Natural killer cell (primary cell): ENCODE measurements around the gene MBP. TPM values are rescaled to one million over a fixed set of nuclear protein-coding genes. Genes with fewer than 3 reads are reported as not detected.

Experiments used
- ATAC-seq, 3 donors: fragments of 150-1000 bp in 2 of 3; fragments of 200-7000 bp in 1 of 3; cut with Tn5 transposase; 1 replicate in 1 of 3; 2 replicates in 2 of 3; pipeline ENCODE4 v1.10.0; 2021; ENCODE audit warnings: mild to moderate bottlenecking in 2 of 3, moderate library complexity in 2 of 3
- DNase-seq, 2 donors: peaks; one replicate each; pipeline versions ENCODE4 v3.0.0 to v3.0.0-alpha.2; 2013 to 2021; ENCODE audit warnings: mixed read lengths in 1 of 2
- H3K27ac ChIP-seq: one replicate; pipeline ENCODE4 v1.5.1; 2013; ENCODE audit warnings: mild to moderate bottlenecking, low read length
- H3K27me3 ChIP-seq: one replicate; pipeline ENCODE4 v1.6.1; 2013; ENCODE audit warnings: low read length; ENCODE audit not compliant: control insufficient read depth, insufficient read depth
- H3K36me3 ChIP-seq: one replicate; pipeline ENCODE4 v1.6.1; 2013; ENCODE audit warnings: low read length; ENCODE audit not compliant: control insufficient read depth, insufficient read depth
- H3K4me1 ChIP-seq: one replicate; pipeline ENCODE4 v1.6.1; 2013; ENCODE audit warnings: low read length; ENCODE audit not compliant: control insufficient read depth, insufficient read depth
- H3K4me3 ChIP-seq: one replicate; pipeline ENCODE4 v1.5.1; 2013; ENCODE audit warnings: low read length
- H3K9me3 ChIP-seq: one replicate; pipeline ENCODE4 v1.6.1; 2013; ENCODE audit warnings: low read length; ENCODE audit not compliant: control insufficient read depth, insufficient read depth
- H3K27ac Mint-ChIP-seq, 2 donors: one replicate each; pipeline ENCODE4 v1.8.0; 2022; ENCODE audit warnings: mild to moderate bottlenecking in 2 of 2, mixed read lengths in 2 of 2, moderate library complexity in 1 of 2
- H3K27me3 Mint-ChIP-seq, 2 donors: one replicate each; pipeline ENCODE4 v1.8.0; 2022; ENCODE audit warnings: low read depth in 2 of 2, mixed read lengths in 2 of 2
- H3K36me3 Mint-ChIP-seq: one replicate; pipeline ENCODE4 v1.8.0; 2022; ENCODE audit warnings: mixed read lengths
- H3K4me1 Mint-ChIP-seq, 2 donors: one replicate each; pipeline ENCODE4 v1.8.0; 2022; ENCODE audit warnings: mixed read lengths in 2 of 2
- H3K4me3 Mint-ChIP-seq: one replicate; pipeline ENCODE4 v1.8.0; 2022; ENCODE audit warnings: mild to moderate bottlenecking, moderate library complexity, mixed read lengths
- H3K9me3 Mint-ChIP-seq, 2 donors: one replicate each; pipeline ENCODE4 v1.8.0; 2022; ENCODE audit warnings: mixed read lengths in 2 of 2
- CTCF ChIP-seq: fragments of 200-600 bp; IDR thresholded peaks from one replicate; pipeline ENCODE4 v1.8.0; 2022; ENCODE audit warnings: antibody characterized with exemption
- WGBS: methylation state at CpG from one replicate; pipeline ENCODE4 v1.1.7; 2013; ENCODE audit warnings: missing lambda C conversion rate; ENCODE audit not compliant: insufficient coverage; 5-methylcytosine and 5-hydroxymethylcytosine counted together
- intact Hi-C: fragments of 100-400 bp; cut with micrococcal nuclease; formaldehyde crosslinking; loops from one replicate; pipeline ENCODE4 v1.14.2; 2022
- total RNA-seq, 4 donors: library from RNA; stranded (reverse); fragments of 120-200 nt in 1 of 4; gene quantifications; one replicate each; pipeline versions ENCODE4 v1.2.3 to v1.2.4, GENCODE V29; 2013 to 2022

Gene MBP
- total RNA-seq, 3 donors from 2014 or later (not counting 1 experiment from before 2014, with no cell fraction given), result 183 to 344 (median 325) TPM

- no peak overlapping the region for H3K4me3 ChIP-seq
- no peak for DNase-seq
- intact Hi-C loops, result no loop called here
- H3K4me1 ChIP-seq, result peaks cover 3% of the 10 kb centered on the region
- no peaks in the 10 kb centered on the region for H3K9me3 ChIP-seq
- no peak for ATAC-seq
- WGBS, result 20% methylated on average over 1 of the region's 2 CpGs
- peaks cover 20% of the 10 kb centered on the region for H3K36me3 ChIP-seq
- H3K9me3 Mint-ChIP-seq, result no peaks in the 10 kb centered on the region
- H3K27ac Mint-ChIP-seq, result peak overlapping the region; percentile 25 to 33
- H3K27me3 ChIP-seq, result no peaks in the 10 kb centered on the region
- peaks cover 23 to 37% of the 10 kb centered on the region in 2 donors for H3K4me1 Mint-ChIP-seq
- H3K27me3 Mint-ChIP-seq, result no peaks in the 10 kb centered on the region
- TF ChIP-seq CTCF, result no peak
- H3K27ac ChIP-seq, result peak overlapping the region; percentile 11
- H3K4me3 Mint-ChIP-seq, result peak overlapping the region; percentile 2
- H3K36me3 Mint-ChIP-seq, result peaks cover 29% of the 10 kb centered on the region
Observed at GRCh38 chr18:76963936-76964335, 168.6 kb downstream of the MBP start.

DNA sequence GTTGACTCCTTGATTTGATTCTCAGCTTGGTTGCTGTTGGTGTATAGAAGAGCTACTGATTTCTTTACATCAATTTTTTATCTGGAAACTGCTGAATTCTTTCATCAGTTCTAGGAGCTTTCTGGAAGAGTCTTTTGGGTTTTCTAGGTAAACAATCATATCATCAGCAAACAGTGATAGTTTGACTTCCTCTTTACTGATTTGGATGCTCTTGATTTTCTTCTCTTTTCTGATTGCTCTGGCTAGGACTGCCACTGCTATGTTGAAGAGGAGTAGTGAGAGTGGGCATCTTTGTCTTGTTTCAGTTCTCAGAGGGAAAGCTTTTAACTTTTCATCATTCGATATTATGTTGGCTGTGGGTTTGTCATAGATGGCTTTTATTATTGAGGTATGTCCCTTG lies 169.7 kb downstream of the MBP start:
- Mint-ChIP-seq H3K27me3 (no peaks in the 10 kb centered on the region), H3K9me3 (no peaks in the 10 kb centered on the region), H3K27ac (peak overlapping the region in 1 of 2 donors; percentile 25), H3K4me1 (peaks cover 23 to 37% of the 10 kb centered on the region in 2 donors), H3K36me3 (peaks cover 29% of the 10 kb centered on the region), H3K4me3 (no peak overlapping the region)
- H3K4me3 ChIP-seq, result no peak overlapping the region
- DNase-seq (no peak), ATAC-seq (no peak)
- no peak overlapping the region for H3K27ac ChIP-seq
- WGBS, result 100% methylated on average over 1 of the region's 1 CpG
- H3K27me3 ChIP-seq, result no peaks in the 10 kb centered on the region
- peaks cover 3% of the 10 kb centered on the region for H3K4me1 ChIP-seq
- no peaks in the 10 kb centered on the region for H3K9me3 ChIP-seq
- intact Hi-C loops, result no loop called here
- peaks cover 20% of the 10 kb centered on the region for H3K36me3 ChIP-seq
- no peak for TF ChIP-seq CTCF

GRCh38 chr18:76960528-76961035 lies 172.0 kb downstream of the MBP start:
- no peak for TF ChIP-seq CTCF
- Mint-ChIP-seq H3K27me3 (no peaks in the 10 kb centered on the region), H3K27ac (no peak overlapping the region), H3K4me3 (no peak overlapping the region), H3K36me3 (peaks cover 29% of the 10 kb centered on the region), H3K9me3 (no peaks in the 10 kb centered on the region), H3K4me1 (peaks cover 37 to 44% of the 10 kb centered on the region in 2 donors)
- ATAC-seq (peak in 1 of 3 donors; percentile 27), DNase-seq (no peak)
- H3K4me1 ChIP-seq, result no peaks in the 10 kb centered on the region
- intact Hi-C loops, result no loop called here
- H3K27ac ChIP-seq, result no peak overlapping the region
- no peak overlapping the region for H3K4me3 ChIP-seq
- H3K9me3 ChIP-seq, result no peaks in the 10 kb centered on the region
- WGBS, result 96% methylated on average over 16 of the region's 16 CpGs
- no peaks in the 10 kb centered on the region for H3K27me3 ChIP-seq
- peaks cover 32% of the 10 kb centered on the region for H3K36me3 ChIP-seq

- 88% methylated on average over 8 of the region's 8 CpGs for WGBS
- intact Hi-C loops, result no loop called here
Observed at GRCh38 chr18:76959605-76960004, 173.0 kb downstream of the MBP start.

More at GRCh38 chr18:76959605-76960004, 173.0 kb downstream of the MBP start:
- H3K36me3 ChIP-seq, result peaks cover 32% of the 10 kb centered on the region
- no peak overlapping the region for H3K4me3 Mint-ChIP-seq
- ATAC-seq (no peak), DNase-seq (no peak)
- no peaks in the 10 kb centered on the region for H3K9me3 ChIP-seq
- H3K9me3 Mint-ChIP-seq, result no peaks in the 10 kb centered on the region
- no peaks in the 10 kb centered on the region for H3K27me3 Mint-ChIP-seq
- peaks cover 29% of the 10 kb centered on the region for H3K36me3 Mint-ChIP-seq
- H3K4me3 ChIP-seq, result no peak overlapping the region
- H3K27ac Mint-ChIP-seq, result no peak overlapping the region
- no peak for TF ChIP-seq CTCF
- no peaks in the 10 kb centered on the region for H3K27me3 ChIP-seq
- peaks cover 37% of the 10 kb centered on the region in 2 donors for H3K4me1 Mint-ChIP-seq
- no peak overlapping the region for H3K27ac ChIP-seq
- no peaks in the 10 kb centered on the region for H3K4me1 ChIP-seq
